CD4-positive, alpha-beta T cell treated with Interleukin-21 for 1 hour (primary cell): ENCODE measurements around the gene ADARB1.

Source experiments
- DNase-seq: peaks from one replicate; pipeline ENCODE4 v3.0.0-alpha.2; 2020

Gene ADARB1

DNA sequence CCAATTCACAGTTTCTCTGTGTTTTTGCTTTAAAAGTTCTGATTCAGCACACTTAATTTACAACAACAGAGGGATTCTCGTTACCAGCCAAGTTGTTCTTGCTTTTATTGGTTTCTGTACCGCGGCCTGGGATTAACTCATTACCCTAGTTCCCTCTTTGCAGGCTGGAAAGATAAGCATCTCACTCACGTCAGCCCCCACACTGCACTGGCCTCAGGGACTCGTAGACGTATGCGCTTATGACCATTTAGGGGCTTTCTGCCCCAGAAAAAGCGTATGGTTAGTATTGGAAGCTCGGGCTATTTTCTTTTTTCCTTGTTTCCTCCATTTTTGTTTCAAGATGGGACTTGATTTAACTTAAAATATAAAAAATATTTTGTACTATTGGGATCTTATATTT, 137.3 kb downstream of the ADARB1 start:
- DNase-seq: no peak

DNA sequence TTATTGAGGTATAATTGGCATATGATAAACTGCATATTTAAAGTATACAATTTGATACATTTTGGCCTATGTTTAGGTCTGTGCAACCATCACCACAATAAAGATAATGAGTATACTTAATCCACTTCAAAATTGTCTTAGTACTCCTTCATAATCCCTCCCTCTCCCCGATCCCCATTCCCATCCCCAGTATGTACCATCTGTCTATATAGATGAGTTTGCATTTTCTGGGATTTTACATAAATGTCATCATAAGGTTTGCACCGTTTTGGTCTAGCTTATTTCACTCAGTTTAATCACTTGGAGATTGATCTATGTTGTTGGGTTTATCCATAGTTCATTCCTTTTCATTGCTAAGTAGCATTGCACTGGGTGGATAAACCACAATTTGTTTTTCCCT, 139.0 kb downstream of the ADARB1 start:
- DNase-seq: no peak

DNA sequence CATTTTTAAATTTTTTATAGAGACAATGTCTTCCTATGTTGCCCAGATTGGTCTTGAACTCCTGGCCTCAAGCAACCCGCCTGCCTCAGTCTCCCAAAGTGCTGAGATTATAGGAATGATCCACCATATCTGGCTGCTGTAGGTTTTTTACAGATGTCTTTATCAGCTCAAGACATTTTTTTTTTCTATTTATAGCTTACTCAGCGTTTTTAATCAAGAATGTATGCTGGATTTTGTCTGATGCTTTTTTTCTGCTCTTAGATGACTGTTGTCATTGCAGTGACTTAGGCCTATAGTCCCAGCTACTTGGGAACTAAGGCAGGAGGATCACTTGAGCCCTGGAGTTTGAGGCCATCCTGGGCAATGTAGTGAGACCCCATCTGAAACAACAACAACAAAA, 140.8 kb downstream of the ADARB1 start:
- no peak for DNase-seq

DNA sequence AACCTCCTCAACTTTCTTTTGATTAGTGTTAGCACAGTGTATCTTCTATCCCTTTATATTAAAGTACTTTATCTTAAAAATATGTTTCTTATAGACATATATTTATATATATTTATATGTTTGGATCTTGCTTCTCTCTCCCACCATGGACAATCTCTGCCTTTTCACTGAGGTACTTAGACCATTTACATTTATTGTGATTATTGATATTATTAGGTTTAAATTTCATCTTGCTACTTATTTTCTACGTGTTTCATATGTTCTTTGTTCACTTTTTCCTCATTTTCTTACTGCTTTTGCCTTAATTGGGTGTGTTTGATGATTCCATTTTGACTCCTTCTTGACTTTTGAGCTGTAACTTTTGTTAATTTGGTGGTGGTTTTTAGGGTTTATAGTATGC, 142.6 kb downstream of the ADARB1 start:
- no peak for DNase-seq

DNA sequence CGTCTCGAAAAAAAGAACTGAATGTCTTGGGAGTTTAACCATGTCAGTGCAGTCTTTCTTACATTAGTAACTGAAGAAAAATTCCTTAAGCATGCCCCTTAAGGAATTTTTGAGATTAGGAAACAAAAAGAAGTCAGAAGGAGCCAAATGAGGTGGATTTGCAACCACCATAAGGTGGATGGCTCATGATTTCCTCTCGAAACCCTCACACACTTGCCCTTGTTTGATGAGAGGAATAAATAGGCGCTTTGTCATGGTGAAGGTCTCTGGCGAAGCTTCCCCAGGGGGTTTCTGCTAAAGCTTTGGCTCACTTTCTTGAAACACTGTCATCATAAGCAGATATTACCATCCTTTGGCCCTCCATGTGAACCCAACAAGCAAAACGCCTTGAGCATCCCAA, 145.1 kb downstream of the ADARB1 start:
- no peak for DNase-seq

DNA sequence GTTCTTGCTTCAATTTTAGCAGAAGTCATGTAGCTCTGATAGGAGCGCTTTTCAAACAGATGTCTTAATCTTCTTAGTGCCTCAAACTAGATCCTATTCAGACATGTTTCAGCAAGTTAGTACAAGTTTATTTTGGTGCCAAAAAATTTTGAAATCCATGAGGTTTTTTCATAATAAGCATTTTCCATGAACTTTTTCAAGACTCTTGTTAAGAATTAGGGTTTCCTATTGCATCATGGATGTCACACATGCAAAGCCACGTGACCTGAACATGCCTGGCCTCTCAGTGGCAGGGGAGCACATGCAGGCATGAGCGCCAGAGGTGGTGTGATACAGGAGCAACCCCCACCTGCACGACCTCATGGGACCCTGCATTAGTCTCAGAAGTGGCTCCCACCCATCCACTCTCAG, 145.7 kb downstream of the ADARB1 start:
- no peak for DNase-seq

DNA sequence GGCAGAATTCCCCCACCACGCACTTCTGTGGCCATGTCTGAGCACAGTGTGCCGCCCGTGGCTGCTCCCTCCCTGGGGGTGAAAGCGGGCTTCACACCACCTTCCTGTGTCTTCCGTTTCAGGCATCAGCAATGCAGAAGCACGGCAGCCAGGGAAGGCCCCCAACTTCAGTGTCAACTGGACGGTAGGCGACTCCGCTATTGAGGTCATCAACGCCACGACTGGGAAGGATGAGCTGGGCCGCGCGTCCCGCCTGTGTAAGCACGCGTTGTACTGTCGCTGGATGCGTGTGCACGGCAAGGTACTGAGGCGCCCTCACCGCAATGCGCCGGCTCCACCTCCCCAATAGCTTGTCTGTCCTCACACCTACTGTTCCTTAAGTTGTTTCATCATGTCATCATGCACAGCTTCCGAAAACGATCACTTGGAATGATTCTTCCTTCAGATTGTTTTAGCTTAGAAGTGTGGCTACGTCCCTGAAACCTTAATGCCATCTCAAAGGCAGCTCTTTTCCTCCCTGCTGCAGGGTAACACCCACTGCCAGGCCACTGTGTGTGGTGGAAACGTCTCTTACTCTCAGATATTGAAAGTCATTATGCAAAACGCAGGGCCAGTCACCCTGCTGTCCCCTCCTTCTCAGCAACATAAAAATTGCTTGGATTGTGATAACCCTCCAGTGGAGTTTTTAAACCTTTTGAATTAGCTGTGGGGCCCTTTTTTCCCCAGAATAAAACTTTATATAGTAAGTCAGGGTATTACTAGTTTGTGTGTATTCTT, 146.5 kb downstream of the ADARB1 start:
- DNase-seq: no peak

DNA sequence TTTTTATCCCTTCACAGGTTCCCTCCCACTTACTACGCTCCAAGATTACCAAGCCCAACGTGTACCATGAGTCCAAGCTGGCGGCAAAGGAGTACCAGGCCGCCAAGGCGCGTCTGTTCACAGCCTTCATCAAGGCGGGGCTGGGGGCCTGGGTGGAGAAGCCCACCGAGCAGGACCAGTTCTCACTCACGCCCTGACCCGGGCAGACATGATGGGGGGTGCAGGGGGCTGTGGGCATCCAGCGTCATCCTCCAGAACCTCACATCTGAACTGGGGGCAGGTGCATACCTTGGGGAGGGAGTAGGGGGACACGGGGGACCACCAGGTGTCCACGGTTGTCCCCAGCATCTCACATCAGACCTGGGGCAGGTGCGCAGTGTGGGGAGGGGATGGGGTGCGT, 147.6 kb downstream of the ADARB1 start:
- DNase-seq: no peak

DNA sequence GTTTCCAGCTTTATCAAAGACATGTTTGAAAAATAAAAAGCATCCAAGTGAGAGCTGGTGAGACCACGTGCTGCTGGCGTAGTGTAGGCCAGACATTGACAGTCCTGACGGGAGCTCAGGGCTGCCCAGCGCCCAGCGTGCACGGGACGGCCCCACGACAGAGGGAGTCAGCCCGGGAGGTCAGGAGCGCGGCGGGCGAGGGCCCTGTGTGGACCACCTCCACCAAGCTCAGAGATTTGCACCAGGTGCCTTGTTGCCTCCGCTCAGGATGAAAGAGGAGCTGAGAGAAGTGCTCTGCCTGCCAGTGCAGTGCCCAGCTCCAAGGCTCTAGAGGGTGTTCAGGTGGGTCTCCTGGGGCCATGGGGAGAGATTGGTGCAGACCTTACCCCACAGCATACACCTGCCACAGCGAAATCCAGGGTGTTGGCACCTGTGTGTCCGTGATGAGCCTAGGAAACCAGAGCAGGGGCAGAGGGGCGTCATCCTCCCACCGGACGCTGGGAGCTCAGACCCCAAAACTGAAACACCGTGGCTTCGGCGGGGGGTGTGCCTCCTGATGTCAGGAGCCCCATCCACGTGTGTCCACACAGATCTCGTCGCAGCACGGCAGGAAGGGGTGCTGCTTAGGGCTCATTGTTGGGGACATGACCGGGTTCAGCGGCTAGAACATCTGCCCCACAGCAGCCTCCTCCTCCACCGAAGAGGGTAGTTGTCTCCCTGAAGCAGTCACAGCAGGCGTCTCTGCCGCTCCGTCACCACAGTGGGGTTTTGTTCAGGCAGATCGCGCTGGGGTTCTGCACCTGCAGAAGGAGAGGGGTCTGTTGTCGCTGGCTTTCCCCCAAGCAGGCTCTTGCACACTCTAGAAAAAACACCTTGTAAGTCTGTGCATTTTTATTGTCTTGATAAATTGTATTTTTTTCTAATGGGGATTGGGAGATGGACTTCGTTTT, 149.1 kb downstream of the ADARB1 start:
- DNase-seq: peak; percentile 32

DNA sequence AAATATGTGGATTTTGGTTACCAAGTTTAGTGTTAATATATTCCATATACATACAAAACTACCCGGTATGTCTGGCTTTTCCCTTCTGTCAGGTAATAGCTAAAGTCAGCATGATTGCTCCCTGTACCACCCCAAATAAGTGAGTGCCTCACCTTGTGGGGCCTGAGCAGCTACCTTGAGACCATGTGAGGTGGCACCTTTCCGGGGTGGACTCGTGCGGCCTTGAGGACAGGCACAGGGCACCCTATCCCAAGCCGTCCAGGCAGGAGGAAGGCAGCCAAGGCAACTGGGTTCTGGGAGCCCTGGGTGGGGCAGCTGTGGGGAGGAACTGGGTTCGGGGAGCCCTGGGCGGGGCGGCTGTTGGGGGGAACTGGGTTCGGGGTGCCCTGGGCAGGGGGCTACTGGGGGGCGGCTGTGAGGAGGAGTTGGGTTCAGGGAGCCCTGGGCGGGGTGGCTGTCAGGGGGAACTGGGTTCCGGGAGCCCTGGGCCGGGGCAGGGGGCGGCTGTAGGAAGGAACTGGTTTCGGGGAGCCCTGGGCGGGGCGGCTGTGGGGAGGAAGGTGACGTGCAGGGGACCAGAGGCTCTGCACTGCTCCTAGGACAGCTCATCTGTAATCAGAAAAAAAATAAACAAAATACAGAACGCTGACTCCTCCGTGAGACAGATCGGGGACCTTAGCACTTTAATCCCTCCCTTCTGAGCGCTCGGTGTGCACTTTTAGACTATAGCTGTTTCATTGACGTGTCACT, 150.0 kb downstream of the ADARB1 start:
- DNase-seq: peak; percentile 76

DNA sequence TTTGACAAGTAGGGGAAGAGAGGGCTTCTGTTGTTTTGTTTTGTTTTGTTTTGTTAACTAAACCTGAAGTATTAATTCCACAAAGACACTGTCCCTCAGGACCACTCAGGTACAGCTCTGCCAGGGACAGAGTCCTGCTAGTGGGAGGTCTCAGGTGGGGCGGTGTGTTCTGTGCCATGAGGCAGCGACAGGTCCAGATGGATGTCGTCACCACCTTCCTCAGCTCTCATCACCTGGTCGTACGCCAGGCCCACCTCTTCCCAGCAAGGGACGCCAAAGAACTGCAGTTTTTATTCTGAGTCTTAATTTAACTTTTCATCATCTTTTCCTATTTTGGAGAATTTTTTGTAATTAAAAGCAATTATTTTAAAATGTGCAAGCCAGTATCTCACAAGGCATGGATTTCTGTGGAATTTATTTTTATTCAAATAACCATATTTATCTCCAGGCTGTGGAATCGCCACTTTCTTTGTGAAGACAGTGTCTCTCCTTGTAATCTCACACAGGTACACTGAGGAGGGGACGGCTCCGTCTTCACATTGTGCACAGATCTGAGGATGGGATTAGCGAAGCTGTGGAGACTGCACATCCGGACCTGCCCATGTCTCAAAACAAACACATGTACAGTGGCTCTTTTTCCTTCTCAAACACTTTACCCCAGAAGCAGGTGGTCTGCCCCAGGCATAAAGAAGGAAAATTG, 150.8 kb downstream of the ADARB1 start:
- no peak for DNase-seq

DNA sequence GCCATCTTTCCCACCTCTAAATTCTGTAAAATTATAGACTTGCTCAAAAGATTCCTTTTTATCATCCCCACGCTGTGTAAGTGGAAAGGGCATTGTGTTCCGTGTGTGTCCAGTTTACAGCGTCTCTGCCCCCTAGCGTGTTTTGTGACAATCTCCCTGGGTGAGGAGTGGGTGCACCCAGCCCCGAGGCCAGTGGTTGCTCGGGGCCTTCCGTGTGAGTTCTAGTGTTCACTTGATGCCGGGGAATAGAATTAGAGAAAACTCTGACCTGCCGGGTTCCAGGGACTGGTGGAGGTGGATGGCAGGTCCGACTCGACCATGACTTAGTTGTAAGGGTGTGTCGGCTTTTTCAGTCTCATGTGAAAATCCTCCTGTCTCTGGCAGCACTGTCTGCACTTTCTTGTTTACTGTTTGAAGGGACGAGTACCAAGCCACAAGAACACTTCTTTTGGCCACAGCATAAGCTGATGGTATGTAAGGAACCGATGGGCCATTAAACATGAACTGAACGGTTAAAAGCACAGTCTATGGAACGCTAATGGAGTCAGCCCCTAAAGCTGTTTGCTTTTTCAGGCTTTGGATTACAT, 151.5 kb downstream of the ADARB1 start:
- no peak for DNase-seq

DNA sequence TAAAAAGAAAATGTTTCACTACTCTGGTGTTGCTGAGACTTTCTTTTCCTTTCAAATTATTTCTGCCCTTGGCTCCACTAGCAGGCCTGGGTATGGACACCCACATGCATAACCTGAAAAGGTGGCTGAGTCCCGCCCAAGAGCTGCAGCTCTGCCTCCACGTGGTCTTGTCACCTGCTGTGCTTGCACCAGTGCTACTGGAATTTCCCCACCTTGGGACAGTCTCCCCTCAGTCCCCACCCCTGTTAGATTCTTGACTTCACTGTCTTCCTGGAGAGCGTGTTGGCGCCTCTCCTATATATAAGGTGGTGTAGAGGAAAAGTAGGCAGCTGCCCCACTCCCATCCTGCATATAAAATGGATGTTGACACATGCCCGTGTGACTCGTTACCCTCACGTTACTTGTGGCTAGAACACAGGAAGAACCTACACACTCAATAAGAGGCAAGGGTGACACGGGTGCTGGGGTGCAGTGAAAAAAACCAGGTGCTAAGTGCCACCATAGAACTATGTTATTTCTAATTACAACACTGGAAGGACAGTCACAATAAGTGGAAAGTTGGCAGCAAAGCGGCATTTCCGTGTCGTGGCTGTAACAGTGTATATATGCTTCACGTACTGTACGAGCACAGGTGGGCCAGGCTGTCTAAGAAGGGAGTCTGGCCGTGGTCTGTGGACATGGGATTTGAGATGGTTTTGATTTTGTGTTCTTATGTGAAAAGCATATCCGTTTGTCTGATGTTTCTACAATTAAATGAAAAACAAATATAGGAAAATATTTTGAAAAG, 152.4 kb downstream of the ADARB1 start:
- DNase-seq: peak; percentile 56

DNA sequence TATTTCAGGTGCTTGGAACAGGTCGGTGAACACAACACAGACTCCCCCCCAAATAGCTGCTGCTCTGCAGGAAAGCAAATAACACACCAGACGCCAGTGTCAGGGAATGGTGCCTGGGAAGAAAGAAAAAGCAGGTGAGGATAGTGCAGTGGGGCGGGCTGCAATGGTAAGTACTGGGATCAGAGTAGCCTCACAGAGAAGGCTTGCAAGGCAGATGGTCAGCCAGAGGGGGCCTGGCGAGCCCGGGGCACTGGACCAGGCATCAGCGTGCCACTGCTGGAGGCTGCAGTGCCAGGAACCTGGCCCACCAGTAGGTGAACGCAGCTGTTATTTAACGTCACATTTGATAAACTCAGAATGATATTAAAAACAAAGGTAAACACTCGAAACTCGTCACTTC, 153.4 kb downstream of the ADARB1 start:
- DNase-seq: no peak

DNA sequence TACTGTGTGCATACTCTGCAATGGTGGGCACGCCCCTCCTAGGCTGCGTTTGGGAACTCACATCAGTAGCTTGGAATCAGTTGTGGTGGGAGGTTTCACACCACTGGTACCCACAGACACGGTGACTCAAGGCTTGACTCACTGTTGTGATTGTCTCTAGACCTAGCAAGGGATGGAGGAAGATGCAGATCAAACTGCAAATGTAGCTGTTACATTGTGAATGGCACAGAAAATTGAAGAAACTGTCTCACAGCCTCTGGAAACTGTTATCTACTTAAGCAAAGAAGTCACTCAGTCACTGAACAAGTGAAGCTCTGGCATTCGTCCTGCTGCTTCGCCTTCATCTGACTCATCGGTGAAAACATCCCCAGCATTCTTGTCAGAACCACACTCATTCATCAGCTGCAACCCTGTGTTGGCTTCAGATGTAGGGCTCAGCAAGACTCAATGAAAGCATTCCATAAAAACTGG, 153.8 kb downstream of the ADARB1 start:
- DNase-seq: peak; percentile 81

DNA sequence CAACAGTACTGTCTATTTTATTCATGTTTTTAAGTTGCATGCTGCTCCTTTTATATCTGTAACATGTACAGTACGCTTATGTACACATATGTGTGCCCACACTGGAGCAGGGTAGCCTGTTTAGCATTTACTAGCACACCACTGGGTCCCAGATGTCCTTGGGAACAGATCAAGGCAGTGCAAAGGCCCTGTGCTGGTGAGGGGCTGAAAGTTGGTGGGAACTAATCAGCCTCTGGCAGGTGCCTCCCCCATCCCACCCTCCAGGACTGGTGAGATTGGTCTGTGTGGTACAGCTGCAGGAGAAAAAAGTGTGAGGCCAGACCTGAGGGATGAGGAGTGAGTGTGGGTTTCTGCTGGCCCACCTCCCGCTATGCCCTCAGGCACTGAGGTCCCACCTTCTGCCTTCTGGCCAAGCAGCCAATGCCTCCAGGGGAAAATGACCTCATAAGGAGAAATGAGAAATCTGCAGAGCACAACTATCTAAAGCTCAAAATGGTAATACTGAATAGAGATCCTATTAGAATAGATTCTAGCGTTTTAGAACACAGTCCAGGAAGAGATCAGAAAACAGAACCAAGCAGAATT, 154.4 kb downstream of the ADARB1 start:
- no peak for DNase-seq

DNA sequence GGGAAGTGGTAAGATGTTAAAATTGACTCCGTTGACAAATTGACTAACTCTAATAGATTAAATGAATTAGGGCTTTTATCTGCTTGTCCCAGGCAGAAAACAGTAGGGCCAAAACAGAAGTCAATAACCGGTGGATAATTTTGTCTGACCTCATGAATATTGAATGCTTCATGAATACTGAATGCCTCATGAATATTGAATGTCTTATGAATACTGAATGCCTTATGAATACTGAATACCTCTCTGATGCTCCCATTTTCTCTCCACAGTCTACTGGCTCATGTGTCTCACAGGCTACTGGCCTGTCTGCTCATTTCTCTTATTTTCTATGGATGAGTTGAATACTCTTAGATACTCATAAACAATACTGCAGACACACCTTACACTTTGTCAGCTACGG, 157.3 kb downstream of the ADARB1 start:
- no peak for DNase-seq

DNA sequence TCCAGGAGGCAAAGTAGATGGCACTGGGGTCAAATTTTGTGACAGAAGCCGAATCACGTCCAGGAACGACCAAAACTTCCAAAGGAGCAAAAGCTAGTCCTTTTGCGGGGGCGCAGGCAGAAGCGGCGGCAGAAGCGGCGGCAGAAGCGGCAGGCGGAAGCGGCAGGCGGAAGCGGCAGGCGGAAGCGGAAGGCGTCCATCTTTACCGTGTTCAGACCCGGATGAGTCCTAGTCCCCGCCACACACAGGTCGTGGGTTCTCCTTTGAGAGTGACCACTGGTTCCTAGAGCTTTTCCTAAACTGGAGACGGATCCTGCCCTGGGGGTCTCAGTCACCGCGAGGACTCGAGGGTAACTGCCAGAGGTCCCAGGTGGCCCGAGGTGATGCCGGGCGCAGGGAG, 159.7 kb downstream of the ADARB1 start:
- no peak for DNase-seq

DNA sequence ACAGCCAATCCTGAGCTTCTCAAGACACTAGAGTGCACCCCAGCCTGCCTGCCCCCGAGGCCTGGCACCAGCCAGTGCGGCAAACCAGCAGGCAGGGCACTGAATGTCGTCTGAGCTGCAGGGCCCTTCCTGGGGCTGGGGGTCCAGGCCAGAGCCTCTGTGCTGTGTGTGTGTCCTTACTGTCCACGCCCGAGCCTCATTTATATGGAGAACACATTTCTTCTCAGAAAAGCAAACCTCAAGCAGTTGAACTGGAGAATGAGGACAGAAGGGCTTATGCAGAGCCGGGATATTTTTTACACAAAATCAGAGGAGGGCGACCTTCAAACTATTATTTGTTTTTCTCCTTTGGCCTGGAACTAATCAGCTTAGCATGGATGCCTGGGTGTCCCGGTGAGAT, 160.6 kb downstream of the ADARB1 start:
- DNase-seq: no peak

DNA sequence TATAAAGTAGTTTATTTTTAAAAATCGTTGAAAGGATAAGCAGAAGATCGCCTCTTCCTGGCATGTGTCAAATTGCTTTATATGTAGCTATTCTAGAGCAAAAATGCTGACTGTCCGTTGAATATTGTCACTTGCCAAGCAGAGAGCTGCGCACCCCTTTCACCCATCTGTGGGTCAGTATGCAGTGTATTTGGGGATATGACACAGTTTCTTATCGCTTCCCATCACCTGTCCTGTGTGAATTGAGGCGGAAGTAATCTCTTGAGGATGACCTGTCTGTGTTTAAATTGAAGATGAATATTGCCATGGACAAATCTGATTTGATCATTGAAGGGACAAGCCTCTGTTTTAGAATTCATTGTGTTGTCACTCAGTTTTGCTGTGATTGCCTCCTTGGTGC, 161.1 kb downstream of the ADARB1 start:
- DNase-seq: no peak

DNA sequence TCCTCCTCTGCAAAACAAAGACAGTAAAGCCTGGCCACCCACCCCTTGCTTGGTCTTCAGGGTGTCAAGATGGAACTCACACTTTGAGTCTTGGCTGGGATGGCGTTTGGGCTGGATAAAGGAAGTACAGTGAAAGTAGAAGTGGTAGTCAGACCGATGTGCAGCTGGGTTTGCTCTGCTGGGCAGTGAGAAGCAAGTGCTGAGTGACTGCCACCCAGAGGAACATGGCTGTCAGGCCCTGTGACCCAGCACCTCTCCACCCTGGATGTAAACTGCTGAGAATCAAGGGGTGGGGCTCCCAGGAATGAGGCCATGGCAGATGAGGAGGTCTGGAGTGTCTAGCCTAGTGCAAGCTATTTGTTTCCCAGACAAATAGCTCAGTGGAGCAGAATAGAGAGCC, 162.1 kb downstream of the ADARB1 start:
- peak; percentile 27 for DNase-seq
